Loucy (cell line): ENCODE measurements around the gene PMVK.
A peak's percentile ranks its signal among the peaks of the same experiment; 100 is the strongest.

Source experiments
- H2AFZ ChIP-seq: fragments of 200-600 bp; sonication (generic); 2 replicates; pipeline ENCODE4 v1.6.0; 2016; ENCODE audit warnings: antibody characterized with exemption, mild to moderate bottlenecking, low read length, moderate library complexity
- H3F3A ChIP-seq: fragments of 200-600 bp; 2 replicates; pipeline ENCODE4 v1.6.0; 2016; ENCODE audit warnings: antibody characterized with exemption, low read depth, mild to moderate bottlenecking
- H3K27me3 ChIP-seq: fragments of 200-600 bp; sonication (generic); 2 replicates; pipeline ENCODE4 v1.6.1; 2014; ENCODE audit warnings: low read length, mild to moderate bottlenecking; ENCODE audit not compliant: insufficient read depth, poor library complexity, severe bottlenecking
- H3K36me3 ChIP-seq: fragments of 200-600 bp; sonication (generic); 2 replicates; pipeline ENCODE4 v1.6.1; 2016; ENCODE audit warnings: low read length; ENCODE audit not compliant: insufficient read depth
- H3K4me1 ChIP-seq: fragments of 200-600 bp; sonication (generic); 2 replicates; pipeline ENCODE4 v1.5.1; 2014; ENCODE audit warnings: low read length, mild to moderate bottlenecking; ENCODE audit not compliant: insufficient read depth, poor library complexity, severe bottlenecking
- H3K4me2 ChIP-seq: fragments of 200-600 bp; sonication (generic); 2 replicates; pipeline ENCODE4 v1.6.0; 2014; ENCODE audit warnings: antibody characterized with exemption, low read length, low read depth, mild to moderate bottlenecking; ENCODE audit not compliant: poor library complexity, severe bottlenecking
- H3K4me3 ChIP-seq: fragments of 200-600 bp; sonication (generic); 2 replicates; pipeline ENCODE4 v1.5.1; 2014; ENCODE audit warnings: low read length, mild to moderate bottlenecking, mixed read lengths; ENCODE audit not compliant: poor library complexity, severe bottlenecking
- H3K79me2 ChIP-seq: fragments of 200-600 bp; sonication (generic); 2 replicates; pipeline ENCODE4 v1.6.1; 2014; ENCODE audit warnings: low read length; ENCODE audit not compliant: insufficient read depth
- H3K9ac ChIP-seq: fragments of 200-600 bp; sonication (generic); 2 replicates; pipeline ENCODE4 v1.6.0; 2014; ENCODE audit warnings: mild to moderate bottlenecking, low read depth, low read length, moderate library complexity; ENCODE audit not compliant: poor library complexity, severe bottlenecking
- H3K9me2 ChIP-seq: fragments of 200-600 bp; sonication (generic); replicated peaks from 2 replicates; pipeline ENCODE4 v1.6.1; 2016; ENCODE audit warnings: low read depth, low read length, mixed read lengths
- H3K9me3 ChIP-seq: fragments of 200-600 bp; sonication (generic); 2 replicates; pipeline ENCODE4 v1.6.1; 2014; ENCODE audit warnings: mild to moderate bottlenecking, antibody characterized with exemption, low read length, low read depth; ENCODE audit not compliant: insufficient read depth
- H4K20me1 ChIP-seq: fragments of 200-600 bp; sonication (generic); 2 replicates; pipeline ENCODE4 v1.6.0; 2014; ENCODE audit warnings: antibody characterized with exemption, low read length, mild to moderate bottlenecking; ENCODE audit not compliant: insufficient read depth, poor library complexity, severe bottlenecking
- EZH2phosphoT487 ChIP-seq: fragments of 200-600 bp; IDR thresholded peaks from 2 replicates; pipeline ENCODE4 v1.6.1; 2018; ENCODE audit warnings: antibody characterized with exemption, mild to moderate bottlenecking, moderate library complexity, borderline replicate concordance
- TF ChIP-seq, protein P1 (sequence below): fragments of 200-600 bp; sonication (generic); conservative IDR thresholded peaks from 2 replicates; pipeline ENCODE4 v1.5.1; 2014; ENCODE audit warnings: mild to moderate bottlenecking, antibody characterized with exemption, low read length

The PMVK gene

DNA sequence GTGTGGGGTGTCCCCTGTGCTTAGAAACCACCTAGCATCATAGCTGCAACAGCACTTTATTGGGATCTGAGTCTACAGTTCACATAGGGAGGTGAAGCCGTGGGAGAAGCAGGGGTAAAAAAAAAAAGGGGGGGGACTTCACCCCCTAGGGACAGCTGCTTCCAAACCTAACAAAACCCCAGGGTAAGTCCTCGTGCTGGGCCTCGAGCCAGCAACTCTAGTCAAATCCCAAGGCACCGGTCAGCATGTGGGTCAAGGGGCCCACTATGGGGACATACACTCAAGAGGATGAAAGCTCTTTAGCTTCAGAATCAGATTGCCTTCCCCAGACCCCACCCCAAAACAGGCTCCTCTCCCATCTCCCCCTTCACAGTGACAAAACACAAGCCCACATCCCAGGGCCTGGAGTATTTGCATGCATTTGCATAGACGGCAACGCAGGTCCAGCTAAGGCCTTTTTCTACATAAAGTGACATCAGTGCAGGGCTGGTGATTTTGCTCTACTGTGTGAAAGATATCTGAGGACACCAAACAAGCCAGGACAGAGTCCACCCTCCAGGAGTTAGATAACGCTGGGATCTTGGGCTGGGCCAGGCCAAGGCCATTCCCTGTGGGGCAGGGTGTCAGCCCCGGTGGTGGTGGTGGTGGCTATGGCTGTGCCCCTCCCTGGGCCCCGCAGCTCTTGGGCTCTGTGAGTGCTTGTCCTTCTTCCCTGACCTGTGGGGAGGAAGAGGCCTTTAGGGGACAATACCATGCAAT is 8.1 kb upstream of the PMVK start:
- H3K4me3 ChIP-seq = no peak overlapping the region
- peak overlapping the region; percentile 89 for H3K4me2 ChIP-seq
- H3K27me3 ChIP-seq = no peaks in the 10 kb centered on the region
- H3K9me2 ChIP-seq = no peaks in the 10 kb centered on the region
- H3K4me1 ChIP-seq = peaks cover 66% of the 10 kb centered on the region
- H3K9me3 ChIP-seq = no peaks in the 10 kb centered on the region
- TF ChIP-seq, protein P1, sequence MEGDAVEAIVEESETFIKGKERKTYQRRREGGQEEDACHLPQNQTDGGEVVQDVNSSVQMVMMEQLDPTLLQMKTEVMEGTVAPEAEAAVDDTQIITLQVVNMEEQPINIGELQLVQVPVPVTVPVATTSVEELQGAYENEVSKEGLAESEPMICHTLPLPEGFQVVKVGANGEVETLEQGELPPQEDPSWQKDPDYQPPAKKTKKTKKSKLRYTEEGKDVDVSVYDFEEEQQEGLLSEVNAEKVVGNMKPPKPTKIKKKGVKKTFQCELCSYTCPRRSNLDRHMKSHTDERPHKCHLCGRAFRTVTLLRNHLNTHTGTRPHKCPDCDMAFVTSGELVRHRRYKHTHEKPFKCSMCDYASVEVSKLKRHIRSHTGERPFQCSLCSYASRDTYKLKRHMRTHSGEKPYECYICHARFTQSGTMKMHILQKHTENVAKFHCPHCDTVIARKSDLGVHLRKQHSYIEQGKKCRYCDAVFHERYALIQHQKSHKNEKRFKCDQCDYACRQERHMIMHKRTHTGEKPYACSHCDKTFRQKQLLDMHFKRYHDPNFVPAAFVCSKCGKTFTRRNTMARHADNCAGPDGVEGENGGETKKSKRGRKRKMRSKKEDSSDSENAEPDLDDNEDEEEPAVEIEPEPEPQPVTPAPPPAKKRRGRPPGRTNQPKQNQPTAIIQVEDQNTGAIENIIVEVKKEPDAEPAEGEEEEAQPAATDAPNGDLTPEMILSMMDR = no peak
- no peak for TF ChIP-seq EZH2phosphoT487
- H3K9ac ChIP-seq = peak overlapping the region; percentile 34
- no peak overlapping the region for H2AFZ ChIP-seq
- no peaks in the 10 kb centered on the region for H4K20me1 ChIP-seq
- H3K36me3 ChIP-seq = peaks cover 36% of the 10 kb centered on the region; the same call in 1 of the 2 replicates
- no peaks in the 10 kb centered on the region for H3F3A ChIP-seq
- H3K79me2 ChIP-seq = peaks cover 8% of the 10 kb centered on the region; the same call in 1 of the 2 replicates

DNA sequence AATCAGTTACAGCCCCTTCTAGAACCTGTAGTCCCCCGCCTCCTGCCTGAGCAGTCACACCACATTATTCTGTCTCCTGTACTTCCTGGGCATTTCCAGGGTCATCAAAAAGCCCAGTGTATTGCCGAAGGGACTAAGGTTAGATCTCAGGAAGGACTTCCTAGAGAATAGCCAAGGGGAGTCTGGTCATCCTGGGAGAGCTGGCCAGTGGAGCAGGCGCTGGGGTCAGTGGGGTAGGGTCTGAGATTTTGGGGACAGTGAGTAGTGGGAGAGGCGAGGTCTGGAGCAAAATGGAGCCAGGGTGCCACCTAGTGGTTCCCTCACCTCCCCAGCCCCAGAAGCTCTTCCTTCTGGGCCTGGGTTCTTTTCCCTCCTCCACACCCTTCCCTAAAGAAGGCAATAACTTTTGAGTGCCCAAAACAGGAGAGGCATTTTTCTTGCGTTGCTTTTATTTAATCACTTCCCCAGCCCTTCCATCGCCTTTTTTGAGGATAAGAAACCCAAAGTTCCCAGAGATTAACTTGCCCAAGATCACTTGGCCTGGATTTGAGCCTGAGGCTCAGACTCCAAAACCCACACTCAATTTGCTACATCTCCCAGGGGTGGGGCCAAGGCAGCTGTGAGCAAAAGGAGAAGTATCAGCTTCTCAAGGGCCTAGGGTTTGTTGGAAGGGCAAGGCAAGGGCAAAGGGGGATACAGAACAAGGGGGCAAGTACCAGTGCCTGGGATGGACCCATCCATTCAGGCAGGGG is 7.3 kb upstream of the PMVK start:
- H3K4me3 ChIP-seq = peak overlapping the region; percentile 70
- no peaks in the 10 kb centered on the region for H3K27me3 ChIP-seq
- H3K4me1 ChIP-seq = peaks cover 73% of the 10 kb centered on the region
- H4K20me1 ChIP-seq = no peaks in the 10 kb centered on the region
- no peaks in the 10 kb centered on the region for H3K9me2 ChIP-seq
- peaks cover 7% of the 10 kb centered on the region; the same call in 1 of the 2 replicates for H3K79me2 ChIP-seq
- no peaks in the 10 kb centered on the region for H3K9me3 ChIP-seq
- peaks cover 36% of the 10 kb centered on the region; the same call in 1 of the 2 replicates for H3K36me3 ChIP-seq
- no peaks in the 10 kb centered on the region for H3F3A ChIP-seq
- peak overlapping the region; percentile 89 for H3K4me2 ChIP-seq
- H2AFZ ChIP-seq = no peak overlapping the region
- peak overlapping the region; percentile 82 for H3K9ac ChIP-seq
- TF ChIP-seq, protein P1 = peak; percentile 92
- TF ChIP-seq EZH2phosphoT487 = no peak

DNA sequence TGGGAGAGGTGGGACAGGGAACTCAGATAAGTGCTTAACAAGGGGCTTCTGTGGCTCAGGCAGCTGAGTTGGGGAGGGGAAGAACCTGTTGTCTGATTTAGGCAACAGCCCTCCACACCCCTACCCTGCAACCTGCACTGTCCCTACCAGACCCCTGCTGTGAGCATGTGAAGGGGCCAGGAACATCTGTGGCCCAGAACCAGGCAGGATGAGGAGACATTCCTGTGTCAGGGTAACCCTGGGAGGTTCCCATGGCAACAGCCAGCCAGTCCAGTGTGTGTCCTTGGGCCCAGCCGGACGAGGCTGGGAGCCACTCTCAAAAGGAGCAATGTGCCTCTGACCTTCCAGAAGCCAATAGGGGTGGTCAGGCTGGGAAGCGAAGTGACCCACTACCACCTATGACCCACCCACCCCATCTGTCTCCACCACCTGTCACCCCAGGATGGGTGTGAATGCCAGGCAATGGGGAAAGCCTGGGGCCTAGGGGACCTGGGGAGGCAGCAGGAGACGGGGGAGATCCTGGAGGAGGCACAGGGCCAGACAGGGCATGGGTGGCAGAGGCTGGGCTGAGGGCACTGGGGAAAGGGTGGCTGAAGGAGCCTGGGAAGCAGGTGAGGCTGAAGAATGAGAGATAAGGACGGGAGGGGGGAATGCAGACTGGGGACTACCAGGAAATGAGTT is 5.0 kb upstream of the PMVK start:
- Histone ChIP-seq H3K4me1 (peaks cover 75% of the 10 kb centered on the region), H3K27me3 (no peaks in the 10 kb centered on the region), H3K9me3 (no peaks in the 10 kb centered on the region), H3K79me2 (no peaks in the 10 kb centered on the region; the same call in 1 of the 2 replicates), H3K4me2 (peak overlapping the region; percentile 89), H4K20me1 (no peaks in the 10 kb centered on the region), H3F3A (peaks cover 8% of the 10 kb centered on the region; the same call in 1 of the 2 replicates), H3K4me3 (peak overlapping the region; percentile 70), H3K36me3 (peaks cover 19% of the 10 kb centered on the region; the same call in 1 of the 2 replicates), H3K9me2 (no peaks in the 10 kb centered on the region), H3K9ac (peak overlapping the region; percentile 82), H2AFZ (no peak overlapping the region)
- no peak for TF ChIP-seq EZH2phosphoT487
- TF ChIP-seq, protein P1 = no peak
